Large intestine (tissue), 3 donors: ENCODE data around the gene PPIP5K2. TPM values are rescaled to one million over a fixed set of nuclear protein-coding genes. Genes with fewer than 3 reads are reported as not detected.

ENCODE experiments used
- DNase-seq, 2 donors: peaks; one replicate each; pipeline versions ENCODE4 v3.0.0 to v3.0.0-alpha.2; 2013
- H3K27ac ChIP-seq: one replicate; pipeline ENCODE4 v1.5.1; 2013; ENCODE audit warnings: low read length
- H3K27me3 ChIP-seq: 2 replicates; pipeline ENCODE4 v1.6.1; 2013; ENCODE audit warnings: low read length; ENCODE audit not compliant: control insufficient read depth, insufficient read depth
- H3K36me3 ChIP-seq: 2 replicates; pipeline ENCODE4 v1.6.1; 2013; ENCODE audit warnings: low read length; ENCODE audit not compliant: control insufficient read depth, insufficient read depth
- H3K4me1 ChIP-seq: one replicate; pipeline ENCODE4 v1.6.1; 2013; ENCODE audit warnings: low read length; ENCODE audit not compliant: control insufficient read depth, insufficient read depth
- H3K4me3 ChIP-seq: one replicate; pipeline ENCODE4 v1.5.1; 2013; ENCODE audit warnings: low read length
- H3K9me3 ChIP-seq: one replicate; pipeline ENCODE4 v1.6.1; 2013; ENCODE audit warnings: mild to moderate bottlenecking, low read depth, low read length, moderate library complexity; ENCODE audit not compliant: control insufficient read depth
- WGBS: methylation state at CpG from one replicate; pipeline ENCODE4 v1.1.5; 2013; ENCODE audit warnings: low lambda C conversion rate; ENCODE audit not compliant: insufficient coverage; 5-methylcytosine and 5-hydroxymethylcytosine counted together
- polyA plus RNA-seq: library from polyadenylated mRNA; unstranded; fragments of 120-200 nt; gene quantifications from one replicate; pipeline ENCODE4 v1.2.1, GENCODE V29; 2013

Gene PPIP5K2
- polyA plus RNA-seq, 1 donor = 53.4 TPM

DNA sequence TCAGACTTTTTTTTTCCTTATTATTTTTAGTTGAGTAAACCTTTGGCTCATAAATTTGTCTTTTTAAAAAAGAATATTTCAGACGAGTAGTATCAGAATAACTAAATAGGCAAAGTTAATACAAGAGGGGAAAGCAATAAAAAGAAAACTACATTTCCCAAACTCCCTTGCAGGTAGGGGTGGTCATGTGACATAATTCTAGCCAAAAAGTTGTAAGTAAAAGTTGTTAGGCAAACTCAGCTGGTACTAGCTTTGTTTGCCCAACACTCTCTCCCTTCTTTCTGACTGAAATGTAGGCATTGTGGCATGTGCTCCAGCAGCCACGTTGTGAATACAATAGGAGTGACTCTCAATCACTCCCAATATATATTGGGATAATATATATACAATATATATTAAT lies 21.1 kb upstream of the PPIP5K2 start:
- peaks cover 8% of the 10 kb centered on the region for H3K36me3 ChIP-seq
- 100% methylated on average over 1 of the region's 2 CpGs for WGBS
- H3K27me3 ChIP-seq = no peaks in the 10 kb centered on the region
- H3K27ac ChIP-seq = no peak overlapping the region
- H3K9me3 ChIP-seq = no peaks in the 10 kb centered on the region
- DNase-seq = no peak
- H3K4me1 ChIP-seq = no peaks in the 10 kb centered on the region
- no peak overlapping the region for H3K4me3 ChIP-seq

GRCh38 chr5:103101079-103101750 lies 18.9 kb upstream of the PPIP5K2 start:
- no peak for DNase-seq
- H3K4me1 ChIP-seq = no peaks in the 10 kb centered on the region

GRCh38 chr5:103102234-103102633 lies 17.9 kb upstream of the PPIP5K2 start:
- WGBS = no CpG with 5 or more reads among the region's 1 CpG
- no peaks in the 10 kb centered on the region for H3K9me3 ChIP-seq

More at GRCh38 chr5:103101079-103101750, 18.9 kb upstream of the PPIP5K2 start:
- Histone ChIP-seq H3K9me3 (no peaks in the 10 kb centered on the region), H3K36me3 (peaks cover 6% of the 10 kb centered on the region), H3K4me3 (no peak overlapping the region), H3K27ac (no peak overlapping the region), H3K27me3 (no peaks in the 10 kb centered on the region)
- 100% methylated on average over 1 of the region's 6 CpGs for WGBS

DNA sequence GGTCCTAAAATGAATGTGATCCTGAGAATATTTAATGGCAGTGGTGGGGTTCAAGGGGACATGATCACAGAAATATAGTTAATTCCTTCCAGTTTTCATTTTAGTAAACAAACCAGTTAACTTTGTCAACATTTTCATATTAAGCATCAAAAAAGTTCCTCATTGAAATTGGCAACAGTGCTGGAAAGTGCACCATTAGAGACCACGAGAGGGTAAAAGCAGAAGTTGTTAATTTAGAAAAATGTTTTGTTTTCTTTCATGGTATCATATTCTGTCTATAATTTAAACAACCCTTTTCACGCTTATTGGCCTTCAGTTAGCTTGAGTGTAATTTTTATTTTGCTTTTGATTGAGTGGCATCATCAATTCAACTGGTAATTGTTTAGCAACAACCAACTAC lies 12.0 kb upstream of the PPIP5K2 start:
- no peaks in the 10 kb centered on the region for H3K27me3 ChIP-seq
- 50% methylated on average over 1 of the region's 2 CpGs for WGBS

More at GRCh38 chr5:103102234-103102633, 17.9 kb upstream of the PPIP5K2 start:
- DNase-seq = no peak
- Histone ChIP-seq H3K4me3 (no peak overlapping the region), H3K27ac (no peak overlapping the region), H3K27me3 (no peaks in the 10 kb centered on the region), H3K36me3 (peaks cover 7% of the 10 kb centered on the region), H3K4me1 (no peaks in the 10 kb centered on the region)

GRCh38 chr5:103109277-103109676 lies 10.8 kb upstream of the PPIP5K2 start:
- peaks cover 3% of the 10 kb centered on the region for H3K36me3 ChIP-seq
- no peak for DNase-seq
- H3K4me1 ChIP-seq = no peaks in the 10 kb centered on the region
- no peaks in the 10 kb centered on the region for H3K9me3 ChIP-seq
- no peaks in the 10 kb centered on the region for H3K27me3 ChIP-seq
- H3K27ac ChIP-seq = no peak overlapping the region
- H3K4me3 ChIP-seq = no peak overlapping the region
- no CpG with 5 or more reads among the region's 1 CpG for WGBS

More for the DNA sequence above, 12.0 kb upstream of the PPIP5K2 start:
- Histone ChIP-seq H3K27ac (no peak overlapping the region), H3K4me3 (no peak overlapping the region), H3K4me1 (no peaks in the 10 kb centered on the region), H3K9me3 (no peaks in the 10 kb centered on the region), H3K36me3 (peaks cover 4% of the 10 kb centered on the region)
- DNase-seq = no peak

DNA sequence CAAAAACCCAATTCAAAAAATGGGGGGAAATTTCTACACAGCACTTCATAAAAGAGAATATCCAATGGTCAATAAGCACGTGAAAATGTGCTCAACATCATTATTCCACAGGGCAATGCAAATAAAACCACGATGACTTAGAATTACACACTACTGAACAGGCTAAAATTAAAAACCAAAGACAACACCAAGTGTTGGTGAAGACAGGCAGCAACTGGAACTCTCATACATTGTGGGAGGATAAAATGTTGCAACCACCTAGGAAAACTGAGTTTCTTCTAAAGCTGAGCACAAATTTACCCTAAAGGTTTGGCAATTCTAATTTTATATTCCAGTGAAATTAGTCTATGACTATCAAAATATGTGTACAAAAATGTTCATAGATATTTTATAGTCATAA lies 9.7 kb upstream of the PPIP5K2 start:
- Histone ChIP-seq H3K27ac (no peak overlapping the region), H3K4me1 (no peaks in the 10 kb centered on the region)
- WGBS = 100% methylated on average over 1 of the region's 2 CpGs

DNA sequence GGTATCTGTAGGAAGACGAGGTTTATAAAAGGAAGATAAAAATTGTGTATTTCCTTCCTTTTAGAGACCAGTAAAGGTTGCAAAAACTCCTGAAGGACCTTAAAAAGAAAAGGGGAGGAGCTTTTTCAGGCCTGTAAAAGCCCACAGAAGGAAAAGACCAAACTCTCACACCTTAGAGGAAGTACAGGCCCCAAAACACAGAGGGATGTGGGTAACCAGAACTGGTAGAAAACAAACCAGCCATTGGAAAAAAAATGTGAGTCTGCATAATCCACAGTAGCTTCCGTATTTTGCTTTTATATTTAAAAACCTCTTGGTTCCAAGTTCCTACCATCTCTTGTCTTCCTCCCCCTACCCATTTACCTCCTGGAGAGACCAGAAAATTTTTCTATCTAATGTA lies 8.6 kb upstream of the PPIP5K2 start:
- Histone ChIP-seq H3K4me3 (no peak overlapping the region), H3K36me3 (peaks cover 3% of the 10 kb centered on the region), H3K27me3 (no peaks in the 10 kb centered on the region), H3K27ac (no peak overlapping the region), H3K4me1 (no peaks in the 10 kb centered on the region), H3K9me3 (no peaks in the 10 kb centered on the region)
- 100% methylated on average over 1 of the region's 2 CpGs for WGBS
- no peak for DNase-seq

More for the DNA sequence above, 9.7 kb upstream of the PPIP5K2 start:
- Histone ChIP-seq H3K4me3 (no peak overlapping the region), H3K36me3 (peaks cover 3% of the 10 kb centered on the region), H3K27me3 (no peaks in the 10 kb centered on the region), H3K9me3 (no peaks in the 10 kb centered on the region)
- no peak for DNase-seq

- no peak overlapping the region for H3K27ac ChIP-seq
- WGBS = 100% methylated on average over 1 of the region's 2 CpGs
- H3K36me3 ChIP-seq = no peaks in the 10 kb centered on the region
- H3K9me3 ChIP-seq = no peaks in the 10 kb centered on the region
- H3K4me3 ChIP-seq = no peak overlapping the region
- no peaks in the 10 kb centered on the region for H3K4me1 ChIP-seq
- no peaks in the 10 kb centered on the region for H3K27me3 ChIP-seq
- DNase-seq = no peak
Observed at GRCh38 chr5:103112910-103113309, 7.2 kb upstream of the PPIP5K2 start.

DNA sequence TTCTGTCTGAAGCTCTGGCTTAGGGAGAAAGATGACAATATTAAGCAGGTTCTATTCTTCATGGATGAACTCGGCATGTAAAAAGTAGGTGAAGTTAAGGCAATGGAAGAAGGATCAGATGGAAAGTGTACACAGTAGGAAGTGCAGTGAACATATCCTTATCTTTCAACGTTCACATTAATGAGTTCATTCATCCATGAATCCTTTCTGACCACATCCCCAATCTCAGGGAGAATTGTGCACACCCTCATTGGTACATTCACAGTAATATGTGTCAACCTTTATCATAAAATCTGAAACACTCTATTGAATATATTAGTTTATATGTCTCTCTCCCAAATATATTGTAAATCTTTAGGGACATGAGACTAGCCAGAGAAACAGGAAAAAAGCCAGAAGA lies 5.7 kb upstream of the PPIP5K2 start:
- no peaks in the 10 kb centered on the region for H3K27me3 ChIP-seq
- no peak overlapping the region for H3K27ac ChIP-seq
- no peak overlapping the region for H3K4me3 ChIP-seq
- H3K9me3 ChIP-seq = no peaks in the 10 kb centered on the region
- H3K36me3 ChIP-seq = no peaks in the 10 kb centered on the region
- WGBS = 86% methylated on average over 2 of the region's 2 CpGs
- H3K4me1 ChIP-seq = no peaks in the 10 kb centered on the region
- DNase-seq = no peak

GRCh38 chr5:103117471-103117991 lies 2.6 kb upstream of the PPIP5K2 start:
- Histone ChIP-seq H3K4me3 (no peak overlapping the region), H3K9me3 (no peaks in the 10 kb centered on the region), H3K4me1 (no peaks in the 10 kb centered on the region), H3K27me3 (no peaks in the 10 kb centered on the region), H3K27ac (no peak overlapping the region), H3K36me3 (no peaks in the 10 kb centered on the region)
- no peak for DNase-seq
- 80% methylated on average over 1 of the region's 4 CpGs for WGBS
